Urinary bladder (tissue), 4 donors: ENCODE data around the gene BRMS1. TPM values are rescaled to one million over a fixed set of nuclear protein-coding genes. Genes with fewer than 3 reads are reported as not detected.
A peak's percentile ranks its signal among the peaks of the same experiment; 100 is the strongest.

ENCODE experiments used
- DNase-seq: peaks from one replicate; pipeline ENCODE4 v3.0.0-alpha.2; 2015; ENCODE audit errors: extremely low spot score
- H3K27ac ChIP-seq: one replicate; pipeline ENCODE4 v1.5.1; 2013; ENCODE audit warnings: low read depth, mild to moderate bottlenecking, moderate library complexity
- H3K36me3 ChIP-seq: one replicate; pipeline ENCODE4 v1.6.1; 2013; ENCODE audit warnings: mild to moderate bottlenecking, moderate library complexity; ENCODE audit not compliant: insufficient read depth
- H3K4me1 ChIP-seq: one replicate; pipeline ENCODE4 v1.6.1; 2013; ENCODE audit warnings: mild to moderate bottlenecking, moderate library complexity; ENCODE audit not compliant: insufficient read depth
- H3K4me3 ChIP-seq: one replicate; pipeline ENCODE4 v1.5.1; 2013; ENCODE audit warnings: low read depth, low read length
- WGBS: extraction: QIAGEN DNeasy Blood & Tissue Kit; methylation state at CpG from one replicate; pipeline ENCODE4 v1.1.7; 2013; 5-methylcytosine and 5-hydroxymethylcytosine counted together
- polyA plus RNA-seq: library from polyadenylated mRNA; stranded (reverse); fragments of 200-250 nt; gene quantifications from one replicate; pipeline ENCODE4 v1.2.3, GENCODE V29; 2013
- total RNA-seq: library from RNA; depleted of rRNA; stranded (reverse); fragments of >200 nt; gene quantifications from one replicate; pipeline ENCODE4 v1.2.3, GENCODE V29; 2014
- donor health status: healthy with polysubstance abuse.
- donor health status: healthy.

BRMS1 gene
- total and polyA plus RNA-seq, 2 donors, result 13.6 to 37.3 TPM

- Histone ChIP-seq H3K4me3 (peak within 1 kb of the TSS; percentile 54), H3K36me3 (peaks cover 3% of the 10 kb centered on the region), H3K4me1 (no peaks in the 10 kb centered on the region), H3K27ac (no peak within 1 kb of the TSS)
- DNase-seq, result no peak
- WGBS, result 14% methylated on average over 22 of the region's 22 CpGs
Observed at GRCh38 chr11:66336234-66337102, 8.4 kb downstream of the BRMS1 start, which contains the start of gene RIN1. RIN1 (minus strand) TSS chr11:66336434; CDS start chr11:66336402, 32 bp downstream.

GRCh38 chr11:66335531-66336233, 9.2 kb downstream of the BRMS1 start:
- Histone ChIP-seq H3K4me3 (peak overlapping the region; percentile 54), H3K36me3 (peaks cover 3% of the 10 kb centered on the region), H3K4me1 (no peaks in the 10 kb centered on the region), H3K27ac (no peak overlapping the region)
- 8% methylated on average over 35 of the region's 35 CpGs for WGBS
- no peak for DNase-seq

DNA sequence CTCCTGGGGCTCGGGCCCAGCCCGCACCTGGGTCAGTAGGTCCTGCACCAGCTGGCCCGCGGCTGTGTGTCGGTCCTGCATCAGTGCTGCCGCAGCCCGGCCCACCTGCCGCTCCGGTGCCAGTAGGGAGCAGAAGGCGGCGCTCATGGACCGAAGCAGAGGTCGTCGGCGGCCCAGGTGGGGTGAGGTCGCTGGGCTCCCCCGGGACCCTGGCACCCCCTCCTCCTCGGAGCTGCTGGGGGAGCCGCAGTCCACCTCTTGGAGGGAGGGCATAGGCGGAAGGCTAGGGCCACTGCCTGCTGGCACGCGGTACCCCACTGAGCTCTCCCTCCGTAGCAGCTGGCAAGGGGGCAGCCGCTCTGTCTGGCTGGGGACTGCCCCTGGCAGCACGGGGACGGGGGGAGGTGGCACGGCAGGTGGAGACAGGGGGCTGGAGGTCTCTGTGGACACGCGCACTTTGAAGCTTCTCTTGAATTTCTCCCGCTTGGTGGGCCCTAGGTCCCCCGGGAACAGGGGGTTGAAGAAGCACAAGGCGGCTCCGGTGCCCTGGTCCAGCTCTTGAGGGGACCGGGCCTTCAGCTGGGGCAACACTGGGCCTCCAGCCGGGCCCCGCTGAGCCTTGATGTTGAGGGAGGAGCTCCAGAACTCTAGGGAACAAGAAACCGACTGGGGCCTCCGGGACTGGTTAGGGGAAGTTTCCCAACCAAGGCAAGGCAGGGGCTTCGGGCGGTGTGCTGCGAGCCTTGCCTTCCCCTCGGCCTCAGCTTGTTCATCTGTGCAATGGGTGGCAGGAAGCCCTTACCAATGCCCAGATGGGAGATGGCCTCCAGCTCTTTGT, 10.1 kb downstream of the BRMS1 start:
- DNase-seq, result no peak
- H3K4me3 ChIP-seq, result no peak overlapping the region
- H3K27ac ChIP-seq, result no peak overlapping the region
- 81% methylated on average over 42 of the region's 42 CpGs for WGBS
- H3K36me3 ChIP-seq, result peaks cover 3% of the 10 kb centered on the region
- H3K4me1 ChIP-seq, result no peaks in the 10 kb centered on the region

GRCh38 chr11:66333896-66334604, 10.9 kb downstream of the BRMS1 start:
- H3K4me3 ChIP-seq, result no peak overlapping the region
- 89% methylated on average over 29 of the region's 29 CpGs for WGBS
- H3K36me3 ChIP-seq, result peaks cover 3% of the 10 kb centered on the region
- DNase-seq, result no peak
- H3K27ac ChIP-seq, result no peak overlapping the region
- no peaks in the 10 kb centered on the region for H3K4me1 ChIP-seq

DNA sequence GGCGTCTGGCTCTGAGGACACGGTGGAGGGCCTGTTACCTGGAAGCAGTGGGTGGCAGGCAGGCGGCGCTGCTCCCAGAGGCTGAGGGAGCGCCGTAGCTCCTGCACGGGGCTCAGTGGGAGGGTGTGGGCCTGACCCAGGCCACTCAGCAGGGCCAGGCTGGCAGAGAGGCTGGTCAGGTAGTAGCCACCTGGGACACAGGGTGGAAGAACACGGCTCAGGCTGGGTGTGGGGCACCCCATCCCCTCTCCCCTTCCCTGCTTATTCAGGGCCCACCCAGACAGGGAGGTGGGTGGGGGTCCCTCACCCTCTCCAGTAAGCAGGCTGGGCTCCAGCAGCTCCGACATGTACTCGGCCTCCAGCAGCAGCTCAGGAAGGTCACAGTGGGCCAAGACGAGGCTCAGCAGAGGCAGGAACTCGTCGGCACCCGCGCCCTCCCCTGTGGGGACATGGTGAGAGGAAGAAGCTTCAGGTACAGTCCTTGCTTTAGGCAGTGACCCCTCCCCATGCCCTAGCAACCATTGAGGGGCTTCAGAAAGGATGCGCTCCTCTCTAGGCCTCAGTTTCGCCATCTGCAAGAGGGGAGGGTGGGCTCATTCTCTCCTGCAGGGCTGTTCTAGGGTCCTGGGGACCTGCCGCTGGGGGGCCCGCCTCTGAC, 11.6 kb downstream of the BRMS1 start:
- H3K36me3 ChIP-seq, result peaks cover 3% of the 10 kb centered on the region
- no peak overlapping the region for H3K4me3 ChIP-seq
- WGBS, result 87% methylated on average over 19 of the region's 19 CpGs
- no peaks in the 10 kb centered on the region for H3K4me1 ChIP-seq
- H3K27ac ChIP-seq, result no peak overlapping the region
- DNase-seq, result no peak

GRCh38 chr11:66332371-66333219, 12.3 kb downstream of the BRMS1 start:
- no peak for DNase-seq
- Histone ChIP-seq H3K4me1 (no peaks in the 10 kb centered on the region), H3K27ac (no peak overlapping the region), H3K4me3 (no peak overlapping the region), H3K36me3 (peaks cover 3% of the 10 kb centered on the region)
- WGBS, result 85% methylated on average over 18 of the region's 18 CpGs

GRCh38 chr11:66331542-66332370, 13.1 kb downstream of the BRMS1 start:
- WGBS, result 84% methylated on average over 12 of the region's 12 CpGs
- Histone ChIP-seq H3K4me1 (no peaks in the 10 kb centered on the region), H3K36me3 (peaks cover 3% of the 10 kb centered on the region), H3K27ac (no peak overlapping the region), H3K4me3 (no peak overlapping the region)
- no peak for DNase-seq

- WGBS, result 45% methylated on average over 10 of the region's 10 CpGs
- Histone ChIP-seq H3K36me3 (peaks cover 3% of the 10 kb centered on the region), H3K4me3 (no peak overlapping the region), H3K27ac (no peak overlapping the region), H3K4me1 (no peaks in the 10 kb centered on the region)
- DNase-seq, result no peak
Observed at GRCh38 chr11:66330931-66331330, 14.0 kb downstream of the BRMS1 start.

DNA sequence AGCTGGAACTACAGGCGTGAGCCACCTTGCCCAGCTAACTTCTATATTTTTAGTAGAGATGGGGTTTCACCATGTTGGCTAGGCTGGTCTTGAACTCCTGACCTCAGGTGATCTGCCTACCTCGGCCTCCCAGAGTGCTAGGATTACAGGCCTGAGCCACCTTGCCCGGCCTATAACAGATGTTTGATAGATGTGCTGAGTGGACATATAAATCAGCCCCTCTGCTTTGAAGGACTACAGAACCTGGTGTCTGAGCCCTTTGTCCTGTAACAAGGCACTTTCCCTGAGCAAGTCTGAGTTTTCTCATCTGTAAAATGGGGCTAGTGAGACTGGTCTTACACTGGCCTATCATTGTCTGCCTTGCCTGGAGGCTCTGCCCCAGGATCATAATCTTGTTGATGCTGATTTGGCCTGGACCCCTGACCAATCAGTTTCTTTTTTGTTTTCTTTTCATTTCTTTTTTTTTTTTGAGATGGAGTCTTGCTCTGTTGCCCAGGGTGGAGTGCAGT, 15.7 kb downstream of the BRMS1 start:
- DNase-seq, result no peak
- Histone ChIP-seq H3K4me1 (no peaks in the 10 kb centered on the region), H3K4me3 (no peak overlapping the region), H3K36me3 (peaks cover 3% of the 10 kb centered on the region), H3K27ac (no peak overlapping the region)
- WGBS, result 92% methylated on average over 3 of the region's 3 CpGs

- 12% methylated on average over 19 of the region's 19 CpGs for WGBS
- H3K36me3 ChIP-seq, result peaks cover 3% of the 10 kb centered on the region
- H3K4me1 ChIP-seq, result no peaks in the 10 kb centered on the region
- no peak for DNase-seq
- H3K27ac ChIP-seq, result no peak overlapping the region
- H3K4me3 ChIP-seq, result no peak overlapping the region
Observed at GRCh38 chr11:66328302-66329144, 16.4 kb downstream of the BRMS1 start.

DNA sequence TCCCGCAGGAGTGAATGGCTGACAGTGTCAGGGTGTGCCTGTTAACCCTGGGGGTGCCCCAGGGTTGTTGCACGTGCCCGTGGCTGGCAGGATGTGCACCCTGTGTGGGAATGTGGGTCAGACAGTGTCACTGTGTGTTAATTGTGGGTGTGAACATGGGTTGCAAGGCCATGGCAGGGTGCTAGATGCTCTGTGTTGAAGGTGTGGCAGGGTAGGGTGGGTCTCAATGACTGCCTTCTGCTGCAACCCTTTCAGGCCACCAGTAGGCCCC, 16.9 kb downstream of the BRMS1 start:
- Histone ChIP-seq H3K36me3 (peaks cover 3% of the 10 kb centered on the region), H3K4me1 (no peaks in the 10 kb centered on the region), H3K4me3 (no peak overlapping the region), H3K27ac (no peak overlapping the region)
- 71% methylated on average over 3 of the region's 3 CpGs for WGBS
- no peak for DNase-seq
